Neural progenitor cell (in vitro differentiated cells): Measurements from ENCODE around the gene GPD2. TPM values are rescaled to one million over a fixed set of nuclear protein-coding genes. Genes with fewer than 3 reads are reported as not detected.

ENCODE experiments used
- DNase-seq: peaks from one replicate; pipeline ENCODE4 v3.0.0-alpha.2; 2016; ENCODE audit warnings: low spot score
- H2AFZ ChIP-seq: fragments of 200-600 bp; sonication (generic); replicated peaks from 2 replicates; pipeline ENCODE4 v1.6.1; 2016; ENCODE audit warnings: antibody characterized with exemption
- H3F3A ChIP-seq: fragments of 200-600 bp; sonication (generic); 2 replicates; pipeline ENCODE4 v1.6.1; 2016; ENCODE audit warnings: antibody characterized with exemption, low read depth
- H3K27ac ChIP-seq: fragments of 200-600 bp; sonication (generic); 2 replicates; pipeline ENCODE4 v1.5.1; 2016; ENCODE audit warnings: mild to moderate bottlenecking
- H3K27me3 ChIP-seq: fragments of 200-600 bp; sonication (generic); 2 replicates; pipeline ENCODE4 v1.6.1; 2016; ENCODE audit warnings: mild to moderate bottlenecking, moderate library complexity
- H3K36me3 ChIP-seq: fragments of 200-600 bp; sonication (generic); 2 replicates; pipeline ENCODE4 v1.5.1; 2016
- H3K4me1 ChIP-seq: fragments of 200-600 bp; sonication (generic); 2 replicates; pipeline ENCODE4 v1.6.1; 2016; ENCODE audit warnings: mixed run types
- H3K4me2 ChIP-seq: fragments of 200-600 bp; sonication (generic); 2 replicates; pipeline ENCODE4 v1.6.1; 2016
- H3K4me3 ChIP-seq: fragments of 200-600 bp; sonication (generic); 2 replicates; pipeline ENCODE4 v1.5.1; 2016
- H3K79me2 ChIP-seq: fragments of 200-600 bp; sonication (generic); 2 replicates; pipeline ENCODE4 v1.6.1; 2016; ENCODE audit warnings: low read depth
- H3K9ac ChIP-seq: fragments of 200-600 bp; sonication (generic); 2 replicates; pipeline ENCODE4 v1.6.1; 2016
- H3K9me3 ChIP-seq: fragments of 200-600 bp; sonication (generic); 2 replicates; pipeline ENCODE4 v1.5.1; 2016; ENCODE audit warnings: low read depth
- H4K20me1 ChIP-seq: fragments of 200-600 bp; sonication (generic); 2 replicates; pipeline ENCODE4 v1.6.1; 2016; ENCODE audit warnings: low read depth
- H3K27ac Mint-ChIP-seq: 3 replicates; pipeline ENCODE4 v1.8.0; 2021; ENCODE audit warnings: mixed read lengths
- H3K27me3 Mint-ChIP-seq: 2 replicates; pipeline ENCODE4 v1.8.0; 2022; ENCODE audit warnings: low read depth, mild to moderate bottlenecking, inconsistent platforms, moderate library complexity, mixed read lengths; ENCODE audit not compliant: insufficient read depth
- H3K36me3 Mint-ChIP-seq: 3 replicates; pipeline ENCODE4 v1.8.0; 2021; ENCODE audit warnings: mixed read lengths
- H3K4me1 Mint-ChIP-seq: 3 replicates; pipeline ENCODE4 v1.8.0; 2021; ENCODE audit warnings: mixed read lengths
- H3K4me3 Mint-ChIP-seq: 3 replicates; pipeline ENCODE4 v1.8.0; 2021; ENCODE audit warnings: mild to moderate bottlenecking, moderate library complexity, mixed read lengths
- H3K9me3 Mint-ChIP-seq: 3 replicates; pipeline ENCODE4 v1.8.0; 2020; ENCODE audit warnings: mixed read lengths
- CTCF ChIP-seq: fragments of 200-600 bp; sonication (generic); IDR thresholded peaks from 2 replicates; pipeline ENCODE4 v1.5.1; 2017; ENCODE audit warnings: antibody characterized with exemption, mild to moderate bottlenecking
- EZH2 ChIP-seq: fragments of 200-600 bp; sonication (generic); IDR thresholded peaks from 2 replicates; pipeline ENCODE4 v1.6.1; 2017; ENCODE audit warnings: antibody characterized with exemption, mild to moderate bottlenecking, moderate library complexity
- EZH2phosphoT487 ChIP-seq: fragments of 200-600 bp; sonication (generic); IDR thresholded peaks from 2 replicates; pipeline ENCODE4 v1.6.1; 2017; ENCODE audit warnings: antibody characterized with exemption
- total RNA-seq: library from RNA; depleted of rRNA; stranded (reverse); fragments of >200 nt; gene quantifications from 2 replicates; pipeline ENCODE4 v1.2.3, GENCODE V29; 2015; ENCODE audit warnings: low replicate concordance

GPD2 gene
- total RNA-seq, 1 donor from 2014 or later = 176 TPM

GRCh38 chr2:156539086-156539860 is 103.1 kb downstream of the GPD2 start:
- Histone ChIP-seq H3K36me3 (no peaks in the 10 kb centered on the region), H2AFZ (no peak overlapping the region), H3K27me3 (no peaks in the 10 kb centered on the region), H3K27ac (no peak overlapping the region), H3K4me3 (no peak overlapping the region), H3K4me1 (no peaks in the 10 kb centered on the region), H3K79me2 (no peaks in the 10 kb centered on the region), H3K9ac (no peak overlapping the region), H4K20me1 (no peaks in the 10 kb centered on the region), H3K9me3 (no peaks in the 10 kb centered on the region), H3F3A (peaks cover 2% of the 10 kb centered on the region), H3K4me2 (no peak overlapping the region)
- H3K4me1 Mint-ChIP-seq = peaks cover 2% of the 10 kb centered on the region
- peaks cover under 1% of the 10 kb centered on the region for H3K9me3 Mint-ChIP-seq
- no peak overlapping the region for H3K27ac Mint-ChIP-seq
- H3K4me3 Mint-ChIP-seq = no peak overlapping the region
- no peaks in the 10 kb centered on the region for H3K27me3 Mint-ChIP-seq
- DNase-seq = no peak
- peaks cover 3% of the 10 kb centered on the region for H3K36me3 Mint-ChIP-seq
- TF ChIP-seq EZH2 (no peak), EZH2phosphoT487 (no peak), CTCF (no peak)

- no peaks in the 10 kb centered on the region for H3K36me3 ChIP-seq
- Mint-ChIP-seq H3K4me3 (no peak overlapping the region), H3K4me1 (peaks cover 2% of the 10 kb centered on the region), H3K36me3 (peaks cover 2% of the 10 kb centered on the region), H3K9me3 (no peaks in the 10 kb centered on the region), H3K27me3 (no peaks in the 10 kb centered on the region), H3K27ac (no peak overlapping the region)
- H3K27me3 ChIP-seq = no peaks in the 10 kb centered on the region
- no peaks in the 10 kb centered on the region for H3K4me1 ChIP-seq
- no peaks in the 10 kb centered on the region for H3K79me2 ChIP-seq
- H2AFZ ChIP-seq = no peak overlapping the region
- H4K20me1 ChIP-seq = no peaks in the 10 kb centered on the region
- H3K27ac ChIP-seq = no peak overlapping the region
- H3K9me3 ChIP-seq = no peaks in the 10 kb centered on the region
- H3K4me2 ChIP-seq = no peak overlapping the region
- no peak overlapping the region for H3K4me3 ChIP-seq
- TF ChIP-seq CTCF = no peak
- no peak for TF ChIP-seq EZH2phosphoT487
- TF ChIP-seq EZH2 = no peak
- H3K9ac ChIP-seq = no peak overlapping the region
- DNase-seq = no peak
- H3F3A ChIP-seq = peaks cover 2% of the 10 kb centered on the region
Measured at GRCh38 chr2:156540706-156541105, 104.5 kb downstream of the GPD2 start.

- Mint-ChIP-seq H3K27me3 (no peaks in the 10 kb centered on the region), H3K27ac (no peak overlapping the region), H3K9me3 (no peaks in the 10 kb centered on the region), H3K36me3 (peaks cover 2% of the 10 kb centered on the region), H3K4me1 (peaks cover 2% of the 10 kb centered on the region), H3K4me3 (no peak overlapping the region)
- no peak overlapping the region for H3K27ac ChIP-seq
- no peak overlapping the region for H3K9ac ChIP-seq
- H3K27me3 ChIP-seq = no peaks in the 10 kb centered on the region
- H3K9me3 ChIP-seq = no peaks in the 10 kb centered on the region
- H3K36me3 ChIP-seq = no peaks in the 10 kb centered on the region
- H3F3A ChIP-seq = peaks cover 2% of the 10 kb centered on the region
- H3K4me1 ChIP-seq = no peaks in the 10 kb centered on the region
- H3K4me3 ChIP-seq = no peak overlapping the region
- DNase-seq = no peak
- H3K79me2 ChIP-seq = no peaks in the 10 kb centered on the region
- no peak overlapping the region for H3K4me2 ChIP-seq
- no peak for TF ChIP-seq EZH2phosphoT487
- no peak for TF ChIP-seq EZH2
- no peak for TF ChIP-seq CTCF
- no peaks in the 10 kb centered on the region for H4K20me1 ChIP-seq
- H2AFZ ChIP-seq = no peak overlapping the region
Measured at GRCh38 chr2:156541229-156541628, 105.0 kb downstream of the GPD2 start.
